Heart left ventricle (tissue), 13 donors: ENCODE results near the gene SLC2A14.
"Not testable (repeated sequence)": the region's sequence is repeated elsewhere in the genome, so short reads cannot be mapped to it uniquely, and the experiment has no call there.

Experiments
- CTCF ChIP-seq, 12 donors: fragments of 200-600 bp; sonication (generic) in 4 of 12; IDR thresholded peaks; one replicate each; pipeline versions ENCODE4 v1.5.0 to v1.8.0; 2018 to 2022; ENCODE audit warnings: antibody characterized with exemption in 12 of 12, mild to moderate bottlenecking in 5 of 12
- POLR2A ChIP-seq, 2 donors: fragments of 450-650 bp; IDR thresholded peaks; one replicate each; pipeline ENCODE4 v1.6.1; 2017; ENCODE audit warnings: antibody characterized with exemption in 2 of 2, mild to moderate bottlenecking in 2 of 2, moderate library complexity in 2 of 2
- donor health status: ischemic (EF 13 %, LVEDD 7.1; RV severe dilation, severe dysfunction).
- donor health status: DM: no; HTN: yes; CAD: no.
- donor health status: DM: no; HTN: no; CAD: no.
- donor health status: ischemic (EF 25% LVEDD 6.9; RV normal size, moderate dysfunction).
- donor health status: ischemic (EF 25% LVEDD 5.7; RV mildly dilated, moderate dysfunction).
- donor health status: ischemic (EF 35%, LVEDD 5.7; RV mildly dilated, moderate dysfunction).
- donor health status: nonischemic (EF 11% LVEDD 7.7; RV severe dilation, severe dysfunction).
- donor health status: DM: yes; HTN: yes; CAD: no.
- donor health status: PGD.
- donor health status: ischemic (EF 29% LVEDD 5.4; RV normal size, mild dysfunction).
- donor health status: nonischemic (EF 23%, LVEDD 6.1; RV moderate dilation, normal function).

DNA sequence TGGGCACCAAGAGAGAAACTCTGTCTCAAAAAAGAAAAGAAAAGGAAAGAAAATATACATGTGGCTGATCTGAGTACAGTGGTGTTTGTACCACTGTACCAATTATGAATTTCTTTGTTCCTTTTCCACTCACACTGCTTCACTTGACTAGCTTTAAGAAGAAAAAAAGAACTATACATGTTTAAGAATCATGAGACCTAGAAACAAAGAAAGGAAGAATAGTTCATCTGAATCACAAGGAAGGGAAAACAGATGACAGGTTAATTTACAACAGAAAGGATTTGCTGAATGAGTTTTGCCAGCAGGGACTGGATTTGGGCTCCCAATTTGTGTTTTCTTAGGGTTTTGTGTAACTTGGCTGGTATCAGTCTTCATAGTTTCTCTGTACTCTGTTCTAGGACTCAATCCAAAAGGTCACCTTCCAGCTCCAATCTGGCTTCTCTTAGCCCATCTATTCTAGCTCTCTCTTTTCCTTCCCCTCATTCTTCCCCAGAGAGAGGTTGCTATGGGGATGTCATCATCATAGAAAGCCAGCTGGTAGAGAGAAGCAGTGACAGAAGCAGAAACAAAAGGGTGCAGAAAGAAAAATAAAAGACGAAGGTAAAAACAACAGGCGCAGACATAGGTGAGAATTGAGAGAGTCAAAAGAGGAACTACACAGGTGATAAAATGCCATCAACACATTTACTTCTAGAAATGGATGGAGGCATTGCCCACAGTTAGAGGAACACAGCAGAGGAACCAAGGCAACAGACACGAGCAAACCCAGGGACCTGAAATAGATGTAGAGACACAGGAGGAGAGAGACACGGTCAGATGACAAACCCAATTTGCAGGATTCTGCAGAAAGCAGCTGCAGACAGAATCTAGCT, 25.3 kb downstream of the SLC2A14 start:
- TF ChIP-seq CTCF, POLR2A (IDR thresholded peaks at IDR 0.05): not testable (repeated sequence)
